Choroid plexus epithelial cell (primary cell): ENCODE results near the gene RAE1.

Source experiments
- DNase-seq: peaks from one replicate; pipeline ENCODE4 v3.0.0-alpha.2; 2010; ENCODE audit warnings: low read depth
- H3K4me3 ChIP-seq: 2 replicates; pipeline ENCODE4 v1.5.1; 2011; ENCODE audit warnings: low read depth, mild to moderate bottlenecking, control low read depth, low read length, moderate library complexity
- CTCF ChIP-seq: conservative IDR thresholded peaks from 2 replicates; pipeline ENCODE4 v1.5.1; 2011; ENCODE audit warnings: low read depth, mild to moderate bottlenecking, control low read depth, inconsistent platforms, low read length, moderate library complexity

The RAE1 gene

GRCh38 chr20:57383447-57384347, 32.6 kb downstream of the RAE1 start:
- no peak for DNase-seq
- no peak for TF ChIP-seq CTCF

GRCh38 chr20:57384486-57384885, 33.4 kb downstream of the RAE1 start:
- no peak for TF ChIP-seq CTCF
- no peak for DNase-seq
- no peak overlapping the region for H3K4me3 ChIP-seq

More at GRCh38 chr20:57383447-57384347, 32.6 kb downstream of the RAE1 start:
- no peak overlapping the region for H3K4me3 ChIP-seq

- H3K4me3 ChIP-seq: no peak overlapping the region
- no peak for TF ChIP-seq CTCF
- DNase-seq: no peak
Measured at GRCh38 chr20:57384953-57385761, 34.1 kb downstream of the RAE1 start.

- no peak overlapping the region for H3K4me3 ChIP-seq
- DNase-seq: no peak
- no peak for TF ChIP-seq CTCF
Measured at GRCh38 chr20:57385940-57386339, 34.9 kb downstream of the RAE1 start.

GRCh38 chr20:57386762-57387161, 35.7 kb downstream of the RAE1 start:
- TF ChIP-seq CTCF: no peak
- DNase-seq: no peak
- no peak overlapping the region for H3K4me3 ChIP-seq

- no peak for TF ChIP-seq CTCF
- no peak overlapping the region for H3K4me3 ChIP-seq
- no peak for DNase-seq
Measured at GRCh38 chr20:57387463-57387862, 36.4 kb downstream of the RAE1 start.
